ENCODE measurements around the gene FBN1. TPM values are rescaled to one million over a fixed set of nuclear protein-coding genes. Genes with fewer than 3 reads are reported as not detected.

The FBN1 gene
- total and polyA plus RNA-seq, 2 experiments from 2014 or later, result 1.9 to 3.8 TPM

GRCh38 chr15:48553559-48553958, 92.0 kb downstream of the FBN1 start (continued):
- TF ChIP-seq ZNF462 (CRISPR knock-in tag; IDR thresholded peaks at IDR 0.05) (no peak), CREB1 (CRISPR knock-in tag; IDR thresholded peaks at IDR 0.05; ENCODE audit: low read depth) (no peak), EZH2phosphoT487 (IDR thresholded peaks at IDR 0.05; ENCODE audit: unreplicated experiment) (no peak), ZNF114 (CRISPR knock-in tag; IDR thresholded peaks at IDR 0.05) (no peak), REST (IDR thresholded peaks at IDR 0.05; ENCODE audit: unreplicated experiment) (no peak), ZNF331 (CRISPR knock-in tag; IDR thresholded peaks at IDR 0.05; ENCODE audit: low read depth) (no peak), NANOG (IDR thresholded peaks at IDR 0.05; ENCODE audit: borderline replicate concordance) (no peak), STAT1 (IDR thresholded peaks at IDR 0.05; ENCODE audit: unreplicated experiment) (no peak), ETS1 (IDR thresholded peaks at IDR 0.05) (no peak), EZH2 (IDR thresholded peaks at IDR 0.05; ENCODE audit: low read depth, unreplicated experiment) (no peak), JUNB (IDR thresholded peaks at IDR 0.05; ENCODE audit: unreplicated experiment) (no peak)
